Testis (tissue), 3 donors: ENCODE measurements around the gene WDR46. TPM values are rescaled to one million over a fixed set of nuclear protein-coding genes. Genes with fewer than 3 reads are reported as not detected.
A peak's percentile ranks its signal among the peaks of the same experiment; 100 is the strongest.

ENCODE experiments used
- DNase-seq: peaks from one replicate; pipeline ENCODE4 v3.0.0-alpha.2; 2019
- H3K27ac ChIP-seq, 2 donors: fragments of 200-600 bp; sonication (generic); one replicate each; pipeline ENCODE4 v1.5.1; 2019
- H3K27me3 ChIP-seq: fragments of 200-600 bp; sonication (generic); one replicate; pipeline ENCODE4 v1.5.1; 2019
- H3K36me3 ChIP-seq: fragments of 200-600 bp; sonication (generic); one replicate; pipeline ENCODE4 v1.5.1; 2017; ENCODE audit warnings: low read depth; ENCODE audit errors: missing control alignments
- H3K4me1 ChIP-seq: fragments of 200-600 bp; sonication (generic); one replicate; pipeline ENCODE4 v1.5.1; 2019
- H3K4me3 ChIP-seq, 2 donors: fragments of 200-600 bp; sonication (generic); one replicate each; pipeline ENCODE4 v1.5.1; 2017 to 2019
- H3K9me3 ChIP-seq: fragments of 200-600 bp; sonication (generic); one replicate; pipeline ENCODE4 v1.5.1; 2017
- POLR2A ChIP-seq: fragments of 450-650 bp; IDR thresholded peaks from one replicate; pipeline ENCODE4 v1.6.1; 2017; ENCODE audit warnings: antibody characterized with exemption, mild to moderate bottlenecking, moderate library complexity
- WGBS, 2 donors: methylation state at CpG; one replicate each; pipeline ENCODE4 v1.1.5; 2018; 5-methylcytosine and 5-hydroxymethylcytosine counted together
- intact Hi-C: fragments of 100-400 bp; cut with DNase I; formaldehyde crosslinking; loops from one replicate; pipeline ENCODE4 v1.15.1; 2023; ENCODE audit warnings: low total_unique reads
- polyA plus RNA-seq: library from polyadenylated mRNA; stranded (reverse); fragments of 350-450 nt; fragmentation: Illumina TruSeq; extraction: RNeasy Lipid Tissue Mini Kit (QIAGEN cat#74804); gene quantifications from one replicate; pipeline ENCODE4 v1.2.3, GENCODE V29; 2014; ENCODE audit warnings: low read depth, low replicate concordance; ENCODE audit not compliant: insufficient read depth
- total RNA-seq, 2 donors: library from RNA; depleted of rRNA; stranded (reverse); fragments of >200 nt; gene quantifications; one replicate each; pipeline ENCODE4 v1.2.3, GENCODE V29; 2016
- TF ChIP-seq, protein P1 (sequence below), 3 experiments: fragments of 450-650 bp in 2 of 3; fragments of 200-600 bp in 1 of 3; sonication (generic) in 1 of 3; IDR thresholded peaks; one replicate each; pipeline ENCODE4 v1.5.1; 2016 to 2019; ENCODE audit warnings: antibody characterized with exemption in 3 of 3, mild to moderate bottlenecking in 2 of 3, moderate library complexity in 1 of 3

The WDR46 gene
- total and polyA plus RNA-seq, 3 donors from 2014 or later = 61.6 to 71.2 (median 63.2) TPM

DNA sequence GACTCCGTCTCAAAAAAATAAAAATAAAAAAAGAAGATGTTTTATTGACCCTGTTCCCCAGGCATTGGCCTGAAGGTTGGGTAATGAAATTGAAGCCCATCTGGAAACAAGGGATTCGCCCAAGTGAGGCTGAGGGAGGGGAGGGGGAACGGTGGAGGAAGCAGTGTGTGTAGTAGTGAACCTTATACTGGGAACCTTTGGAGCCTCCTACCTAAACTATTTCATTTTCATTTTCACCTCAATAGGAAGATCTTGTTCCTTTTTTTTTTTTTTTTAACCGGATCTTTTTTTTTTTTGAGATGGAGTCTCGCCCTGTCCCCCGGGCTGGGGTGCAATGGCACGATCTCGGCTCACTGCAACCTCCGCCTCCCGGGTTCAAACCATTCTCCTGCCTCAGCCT lies 41.7 kb upstream of the WDR46 start:
- no peaks in the 10 kb centered on the region for H3K9me3 ChIP-seq
- TF ChIP-seq, protein P1, sequence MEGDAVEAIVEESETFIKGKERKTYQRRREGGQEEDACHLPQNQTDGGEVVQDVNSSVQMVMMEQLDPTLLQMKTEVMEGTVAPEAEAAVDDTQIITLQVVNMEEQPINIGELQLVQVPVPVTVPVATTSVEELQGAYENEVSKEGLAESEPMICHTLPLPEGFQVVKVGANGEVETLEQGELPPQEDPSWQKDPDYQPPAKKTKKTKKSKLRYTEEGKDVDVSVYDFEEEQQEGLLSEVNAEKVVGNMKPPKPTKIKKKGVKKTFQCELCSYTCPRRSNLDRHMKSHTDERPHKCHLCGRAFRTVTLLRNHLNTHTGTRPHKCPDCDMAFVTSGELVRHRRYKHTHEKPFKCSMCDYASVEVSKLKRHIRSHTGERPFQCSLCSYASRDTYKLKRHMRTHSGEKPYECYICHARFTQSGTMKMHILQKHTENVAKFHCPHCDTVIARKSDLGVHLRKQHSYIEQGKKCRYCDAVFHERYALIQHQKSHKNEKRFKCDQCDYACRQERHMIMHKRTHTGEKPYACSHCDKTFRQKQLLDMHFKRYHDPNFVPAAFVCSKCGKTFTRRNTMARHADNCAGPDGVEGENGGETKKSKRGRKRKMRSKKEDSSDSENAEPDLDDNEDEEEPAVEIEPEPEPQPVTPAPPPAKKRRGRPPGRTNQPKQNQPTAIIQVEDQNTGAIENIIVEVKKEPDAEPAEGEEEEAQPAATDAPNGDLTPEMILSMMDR (IDR thresholded peaks at IDR 0.05) = no peak
- no peak for TF ChIP-seq POLR2A
- intact Hi-C loops = no loop called here
- no peak overlapping the region for H3K4me3 ChIP-seq
- no peaks in the 10 kb centered on the region for H3K4me1 ChIP-seq
- no peaks in the 10 kb centered on the region for H3K27me3 ChIP-seq
- DNase-seq = no peak
- H3K27ac ChIP-seq = no peak overlapping the region
- no peaks in the 10 kb centered on the region for H3K36me3 ChIP-seq
- WGBS, 2 donors = 86% methylated on average over 10 of the region's 10 CpGs

DNA sequence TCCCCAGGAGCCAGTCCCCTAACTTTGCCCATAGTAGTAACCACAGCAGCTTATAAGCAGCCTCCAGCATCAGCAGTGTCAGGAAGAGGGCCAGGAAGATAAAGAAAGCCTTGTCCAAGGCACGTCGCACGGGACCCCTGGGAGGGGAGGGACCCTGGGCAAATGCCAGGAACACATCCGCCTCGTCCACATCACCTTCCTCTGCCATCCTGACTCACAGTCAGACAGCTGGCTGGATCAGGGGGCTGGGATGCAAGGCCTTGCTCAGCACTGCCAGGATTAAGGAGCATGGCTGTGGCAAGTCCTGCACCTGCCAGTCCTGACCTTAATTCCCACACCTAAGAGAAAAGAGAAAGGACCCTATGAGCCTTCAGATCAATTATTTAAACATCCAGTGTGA lies 40.0 kb upstream of the WDR46 start:
- Histone ChIP-seq H3K36me3 (no peaks in the 10 kb centered on the region), H3K4me3 (no peak overlapping the region), H3K27ac (no peak overlapping the region), H3K4me1 (no peaks in the 10 kb centered on the region), H3K9me3 (no peaks in the 10 kb centered on the region), H3K27me3 (no peaks in the 10 kb centered on the region)
- no peak for DNase-seq
- intact Hi-C loops = no loop called here
- 33 to 42% methylated on average over 5 of the region's 5 CpGs for WGBS, 2 donors
- no peak for TF ChIP-seq POLR2A
- TF ChIP-seq, protein P1 (IDR thresholded peaks at IDR 0.05) = no peak

DNA sequence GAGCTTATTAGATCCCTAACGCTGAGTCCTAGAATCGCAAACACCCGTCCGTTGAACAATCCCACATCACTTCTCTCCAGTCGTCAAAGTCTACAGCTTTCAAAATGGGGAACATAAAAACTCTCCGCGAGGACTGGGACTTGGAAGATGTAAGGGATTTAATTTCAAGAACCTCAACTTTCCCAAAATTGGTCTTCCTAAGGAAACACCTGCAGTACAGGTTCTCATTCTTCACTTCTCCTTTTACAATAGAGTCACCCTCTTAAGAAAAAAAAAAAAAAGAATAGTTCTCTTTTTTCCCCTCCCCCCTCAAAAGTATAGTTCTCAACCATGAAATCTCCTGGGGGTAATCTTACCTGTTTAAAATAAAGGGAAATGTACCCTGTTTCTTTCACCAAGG lies 35.1 kb upstream of the WDR46 start:
- WGBS, 2 donors = 9 to 11% methylated on average over 7 of the region's 7 CpGs
- Histone ChIP-seq H3K4me1 (peaks cover 33% of the 10 kb centered on the region), H3K4me3 (peak overlapping the region in 1 of 2 donors; percentile 88), H3K9me3 (no peaks in the 10 kb centered on the region), H3K27ac (peak overlapping the region; percentile 90 to 92), H3K36me3 (no peaks in the 10 kb centered on the region), H3K27me3 (no peaks in the 10 kb centered on the region)
- intact Hi-C loops = no loop called here
- no peak for DNase-seq
- TF ChIP-seq POLR2A = no peak
- TF ChIP-seq, protein P1 (IDR thresholded peaks at IDR 0.05) = no peak

DNA sequence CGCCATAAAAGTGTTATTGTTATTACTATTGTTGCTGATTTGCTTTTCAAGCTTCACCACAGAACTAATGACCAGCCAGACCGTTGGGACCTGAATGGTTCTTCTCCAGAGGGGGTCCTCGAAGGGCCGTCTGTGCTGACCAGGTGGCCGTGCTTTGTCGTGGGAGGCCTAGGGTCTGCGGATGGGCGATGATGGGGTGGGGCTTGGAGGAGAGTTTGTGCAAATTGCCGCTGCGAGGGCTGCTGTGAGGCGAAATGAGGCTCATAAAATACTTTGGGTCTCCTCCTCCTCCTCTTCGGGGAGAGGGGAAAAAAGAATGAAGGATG lies 34.5 kb upstream of the WDR46 start:
- peak overlapping the region; percentile 67 to 88 for H3K4me3 ChIP-seq
- H3K4me1 ChIP-seq = peaks cover 37% of the 10 kb centered on the region
- no peaks in the 10 kb centered on the region for H3K9me3 ChIP-seq
- intact Hi-C loops = no loop called here
- H3K36me3 ChIP-seq = no peaks in the 10 kb centered on the region
- WGBS, 2 donors = 0 to 1% methylated on average over 12 of the region's 12 CpGs
- DNase-seq = no peak
- TF ChIP-seq, protein P1 (IDR thresholded peaks at IDR 0.05) = no peak
- TF ChIP-seq POLR2A = no peak
- peak overlapping the region; percentile 90 to 92 for H3K27ac ChIP-seq
- no peaks in the 10 kb centered on the region for H3K27me3 ChIP-seq

DNA sequence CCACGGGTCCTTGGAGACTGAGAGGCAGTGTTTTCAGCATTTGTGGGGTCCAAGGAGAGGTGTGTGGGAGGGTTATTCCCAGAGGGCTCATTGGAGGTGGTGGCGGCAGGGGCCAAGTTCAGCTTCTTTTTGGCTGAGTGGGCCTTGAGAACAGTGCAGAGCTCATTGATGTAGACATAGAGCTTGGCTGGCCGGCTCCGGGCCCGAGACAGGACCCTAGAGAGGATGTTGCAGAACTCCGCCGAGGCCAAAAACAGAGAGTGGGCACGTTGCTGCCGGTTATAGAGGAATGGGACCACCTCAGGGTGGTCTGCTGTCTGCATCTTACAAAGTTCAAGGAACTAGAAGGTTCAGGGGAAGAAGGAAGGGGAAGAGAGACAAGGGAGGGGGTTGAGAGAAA lies 32.2 kb upstream of the WDR46 start:
- H3K9me3 ChIP-seq = no peaks in the 10 kb centered on the region
- intact Hi-C loops = no loop called here
- no peak overlapping the region for H3K4me3 ChIP-seq
- peaks cover 40% of the 10 kb centered on the region for H3K4me1 ChIP-seq
- TF ChIP-seq, protein P1 (IDR thresholded peaks at IDR 0.05) = no peak
- no peak for TF ChIP-seq POLR2A
- no peak for DNase-seq
- no peaks in the 10 kb centered on the region for H3K36me3 ChIP-seq
- 75 to 79% methylated on average over 7 to 9 of the region's 9 CpGs for WGBS, 2 donors
- H3K27me3 ChIP-seq = no peaks in the 10 kb centered on the region
- H3K27ac ChIP-seq = peak overlapping the region; percentile 18 to 90
